HG03095 (cell line): ENCODE measurements around the gene SUCLG2.

Source experiments
- ATAC-seq: cut with Tn5 transposase; IDR thresholded peaks from one replicate; pipeline ENCODE4 v1.9.1; 2021; ENCODE audit warnings: moderate library complexity; ENCODE audit not compliant: unreplicated experiment

SUCLG2 gene

DNA sequence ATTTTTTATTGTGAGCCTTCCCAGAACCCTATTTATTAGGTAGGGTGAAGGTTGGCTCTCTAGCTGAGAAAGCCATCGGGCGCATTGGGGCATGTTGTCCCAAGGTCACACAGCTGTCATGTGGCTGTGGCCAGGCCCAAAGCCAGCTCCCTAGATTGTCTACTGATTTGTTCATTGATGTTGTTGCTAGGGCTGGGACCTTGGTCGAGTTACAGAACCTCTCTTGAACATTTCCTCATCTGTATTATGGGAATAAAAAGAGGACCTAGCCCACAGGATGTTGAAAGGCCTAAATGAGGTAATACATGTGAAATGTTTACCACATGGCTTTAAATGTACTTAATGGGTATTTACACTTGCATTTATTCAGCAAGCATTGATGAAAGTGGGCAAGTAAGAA lies 252.5 kb downstream of the SUCLG2 start:
- ATAC-seq: no peak

DNA sequence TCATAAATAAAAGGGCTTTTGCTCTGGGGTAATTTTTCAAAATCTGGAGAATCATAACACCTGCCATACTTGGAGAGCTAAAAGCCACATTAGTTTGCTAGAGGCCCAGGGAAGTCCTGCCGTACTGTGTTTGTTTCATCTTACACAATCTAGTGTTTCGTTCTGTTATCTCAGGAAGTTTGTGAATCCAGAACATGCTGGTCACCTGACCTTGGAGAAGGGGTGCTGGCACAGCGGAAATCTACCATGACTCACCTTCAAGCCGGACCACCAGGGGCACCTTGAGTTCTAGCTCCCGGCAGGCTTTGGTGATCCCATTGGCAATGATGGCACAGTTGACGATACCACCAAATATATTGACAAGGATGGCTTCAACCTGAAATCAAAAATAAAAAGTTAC lies 253.9 kb downstream of the SUCLG2 start:
- ATAC-seq: no peak

DNA sequence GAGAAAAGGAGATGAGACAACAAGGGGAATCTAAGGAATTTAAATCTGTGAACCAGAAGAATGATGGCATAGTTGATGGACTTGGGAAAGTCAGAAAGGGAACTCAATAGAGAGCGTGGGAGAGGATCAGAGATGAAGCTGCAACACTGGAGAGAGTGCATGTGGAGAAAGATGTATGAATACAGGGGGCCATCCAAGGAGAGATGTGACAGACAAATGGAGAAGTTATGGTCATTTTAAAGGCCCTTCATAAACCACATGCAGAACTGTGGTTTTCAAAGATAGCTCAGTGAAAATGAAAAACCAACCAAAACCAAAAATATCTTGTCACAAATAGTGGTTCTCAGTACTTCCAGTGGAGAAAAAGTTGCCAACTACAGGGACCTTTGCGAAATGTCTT lies 265.2 kb downstream of the SUCLG2 start:
- ATAC-seq: peak; percentile 85

DNA sequence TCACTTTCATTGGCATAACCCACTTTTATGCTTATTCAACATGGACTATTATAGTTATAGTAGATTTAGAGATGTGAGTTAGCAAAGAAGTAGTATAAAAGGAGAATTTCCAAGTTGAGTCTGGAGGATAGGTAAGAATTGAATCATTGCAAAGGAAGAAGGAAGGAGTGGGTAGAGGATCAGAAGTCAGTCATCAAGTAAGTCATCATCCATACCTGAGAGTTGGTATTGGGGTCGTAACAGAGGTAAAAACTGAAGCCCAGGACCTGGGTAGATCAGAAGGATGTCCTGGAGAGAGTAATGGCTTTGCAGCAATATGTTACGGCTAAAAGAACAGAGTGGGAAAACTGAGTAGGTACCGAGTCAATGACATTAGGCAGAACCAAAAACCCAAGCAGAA lies 265.7 kb downstream of the SUCLG2 start:
- ATAC-seq: no peak

DNA sequence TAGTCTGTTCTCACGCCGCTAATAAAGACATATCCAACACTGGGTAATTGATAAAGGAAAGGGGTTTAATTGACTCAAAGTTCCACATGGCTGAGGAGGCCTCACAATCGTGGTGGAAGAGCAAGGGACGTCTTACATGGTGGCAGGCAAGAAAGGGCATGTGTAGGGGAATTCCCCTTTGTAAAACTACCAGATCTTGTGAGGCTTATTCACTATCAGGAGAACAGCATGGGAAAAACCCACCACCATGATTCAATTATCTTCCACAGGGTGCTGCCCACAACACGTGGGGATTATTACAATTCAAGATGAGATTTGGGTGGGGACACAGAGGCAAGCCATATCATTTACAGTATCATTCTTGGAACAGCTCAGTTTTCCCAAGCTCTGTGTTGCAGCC lies 268.0 kb downstream of the SUCLG2 start:
- no peak for ATAC-seq

DNA sequence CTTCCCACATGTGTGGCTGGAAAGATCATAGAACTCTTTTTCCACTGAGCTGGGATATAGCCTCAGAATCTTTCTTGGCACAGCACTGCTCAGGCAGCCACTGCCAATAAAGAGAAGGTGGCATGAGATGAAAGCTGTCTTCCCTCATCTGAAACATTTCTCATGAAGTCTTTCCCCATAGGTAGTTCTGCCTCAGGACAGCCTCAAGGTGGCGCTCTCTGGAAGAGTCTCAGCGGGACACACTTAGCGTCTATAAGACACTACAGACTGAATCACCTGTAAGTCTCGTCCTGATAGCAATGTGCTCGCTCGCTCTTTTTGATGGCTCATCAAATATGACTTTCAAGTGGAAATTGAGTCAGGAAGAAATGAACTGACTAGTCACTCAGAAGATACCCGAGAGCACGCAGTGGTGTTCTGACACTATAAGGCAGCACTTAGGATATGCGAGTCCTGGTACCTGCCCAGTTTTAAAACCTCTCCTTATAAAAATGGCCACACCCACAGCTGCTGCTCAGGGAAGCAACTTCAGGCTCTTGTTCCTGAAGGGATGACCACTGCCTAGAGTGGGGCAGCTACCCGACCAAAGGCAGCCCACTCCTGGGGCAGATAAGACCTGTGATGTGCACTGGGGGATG lies 269.5 kb downstream of the SUCLG2 start:
- ATAC-seq: no peak

DNA sequence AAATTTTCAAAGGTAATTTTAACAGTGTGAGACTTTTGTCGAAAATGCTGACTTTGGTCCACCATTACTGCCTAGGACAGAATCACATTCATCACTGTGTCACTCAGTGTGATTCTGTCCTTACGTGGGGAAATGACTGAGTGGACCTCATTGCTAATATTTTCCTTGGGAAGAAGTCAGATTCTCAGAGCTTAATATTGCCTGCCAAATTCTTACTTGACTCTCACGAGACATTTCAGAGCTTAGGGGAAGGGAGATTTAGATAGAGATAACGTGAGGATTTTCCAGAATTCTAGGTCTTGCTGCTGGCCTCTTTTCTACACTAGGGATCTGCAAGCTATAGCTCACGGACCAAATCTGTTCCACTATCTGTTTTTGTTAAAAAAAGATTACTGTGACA lies 270.4 kb downstream of the SUCLG2 start:
- ATAC-seq: no peak

DNA sequence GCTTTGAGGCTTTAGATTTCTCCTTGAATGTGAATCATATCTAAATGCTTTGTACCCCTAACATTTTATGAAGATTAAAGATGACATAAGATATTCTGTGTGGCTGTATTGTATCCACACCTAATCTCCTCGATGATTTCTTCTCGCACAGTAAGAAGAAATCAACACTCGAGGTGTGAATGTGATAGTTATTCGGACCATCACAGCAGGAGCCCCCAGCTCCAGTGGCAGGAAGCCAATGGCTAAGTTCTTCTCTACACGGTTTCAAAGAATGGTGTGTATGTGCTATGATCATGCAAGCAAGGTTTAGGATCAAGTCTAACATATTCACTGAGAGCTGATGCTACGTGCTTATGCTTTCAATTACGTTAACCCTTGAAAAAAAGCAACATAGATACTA lies 271.0 kb downstream of the SUCLG2 start:
- no peak for ATAC-seq

DNA sequence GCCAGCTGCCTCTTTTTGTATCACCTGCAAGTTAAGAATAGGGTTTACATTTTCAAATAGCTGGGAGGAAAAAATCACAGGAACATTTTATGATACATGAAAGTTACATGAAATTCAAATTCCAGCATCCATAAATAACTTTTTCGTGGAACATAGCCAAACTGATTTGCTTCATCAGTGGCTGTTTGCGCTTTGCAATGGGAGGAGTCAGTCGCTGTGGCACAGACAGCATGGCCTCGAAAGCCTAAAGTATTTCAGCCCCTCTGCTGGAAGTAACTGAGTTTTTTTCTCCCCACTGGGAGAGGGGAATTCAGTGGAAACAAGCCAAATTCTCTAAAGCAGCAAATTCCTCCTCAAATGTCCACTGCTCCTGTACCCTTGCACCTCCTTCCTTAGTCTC lies 271.9 kb downstream of the SUCLG2 start:
- ATAC-seq: no peak

DNA sequence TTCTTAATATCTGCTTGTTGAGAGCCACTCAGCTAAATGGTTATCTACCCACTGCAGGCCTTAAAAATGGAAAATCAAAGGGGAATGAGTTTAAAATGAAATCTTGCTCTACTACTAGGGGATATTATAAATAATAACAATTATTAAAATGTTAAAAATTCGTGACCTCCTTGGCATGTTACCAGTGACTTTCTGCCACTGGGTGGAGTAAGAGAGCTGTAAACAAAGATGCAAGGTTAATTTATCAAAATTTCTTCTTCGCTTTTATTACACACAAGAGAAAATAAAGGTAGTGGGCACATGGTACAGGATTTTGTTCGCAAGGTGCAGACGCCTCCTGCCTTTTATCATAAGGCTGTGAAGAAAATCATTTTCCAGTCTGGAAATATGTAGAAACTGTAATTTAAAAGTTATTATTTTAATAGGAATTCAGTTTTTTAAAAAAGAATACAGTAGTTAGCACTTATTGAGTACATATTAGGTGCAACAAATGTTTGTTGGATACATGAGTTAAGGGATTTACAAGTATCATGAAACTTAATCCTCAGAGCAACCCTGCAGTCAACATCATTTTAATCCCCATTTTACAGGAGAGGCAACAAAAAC lies 272.6 kb downstream of the SUCLG2 start:
- ATAC-seq: no peak

DNA sequence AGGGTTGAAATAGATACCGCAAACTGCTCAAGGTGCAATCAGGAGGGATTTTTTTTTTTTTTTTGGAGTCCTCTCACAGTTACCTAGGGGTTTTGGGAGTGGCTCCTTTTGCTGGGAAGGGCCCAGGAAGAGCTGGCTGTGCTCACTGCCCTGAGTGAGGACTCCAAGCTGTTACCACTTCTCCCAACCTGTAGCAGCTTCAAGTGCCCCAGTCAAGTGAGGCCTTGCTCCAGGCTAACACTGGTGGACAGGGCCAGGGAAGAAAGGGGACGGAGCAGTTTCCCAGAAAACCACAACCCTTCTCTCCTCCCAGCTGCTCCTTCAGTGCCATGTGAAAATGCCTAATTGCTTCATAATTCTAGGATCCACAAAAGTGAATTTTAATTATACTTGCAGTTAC lies 274.3 kb downstream of the SUCLG2 start:
- ATAC-seq: no peak

DNA sequence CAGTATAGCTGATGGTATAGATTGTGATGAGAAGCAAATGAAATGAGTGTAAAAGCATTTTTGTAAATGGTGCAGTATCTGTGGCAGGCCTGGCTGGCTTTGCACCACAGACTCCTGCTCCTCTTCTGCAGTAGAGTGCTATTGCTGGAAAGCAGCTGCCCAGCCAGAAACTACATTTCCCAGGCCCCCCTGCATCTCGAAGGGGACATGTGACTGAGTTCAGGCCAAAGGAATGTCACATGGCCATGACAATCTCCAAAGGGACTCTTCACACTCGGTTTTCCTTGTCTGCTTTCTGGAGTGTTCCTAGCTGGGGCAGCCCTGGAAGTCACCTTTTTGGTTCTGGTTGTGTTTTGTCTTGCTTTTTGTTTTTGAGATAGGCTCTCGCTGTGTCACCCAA lies 277.1 kb downstream of the SUCLG2 start:
- ATAC-seq: no peak

DNA sequence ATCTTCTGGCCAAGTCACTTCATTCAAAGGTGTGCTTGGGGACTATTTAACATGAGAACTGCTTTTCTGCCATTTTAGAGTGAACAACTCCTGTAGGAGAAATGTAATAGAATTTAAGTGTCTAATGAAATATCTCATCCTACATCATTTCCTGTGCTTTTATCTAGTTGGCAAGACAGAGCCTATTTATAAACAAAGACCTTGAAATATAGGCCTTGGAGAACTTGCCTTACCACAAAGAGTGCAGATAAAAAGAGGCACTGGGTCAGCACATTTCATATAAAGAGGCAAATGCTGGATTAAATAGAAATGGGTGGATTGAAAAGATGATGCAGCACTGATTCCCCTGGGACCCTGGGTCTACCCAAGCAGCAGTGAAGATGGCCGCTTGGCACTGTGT lies 278.0 kb downstream of the SUCLG2 start:
- no peak for ATAC-seq

DNA sequence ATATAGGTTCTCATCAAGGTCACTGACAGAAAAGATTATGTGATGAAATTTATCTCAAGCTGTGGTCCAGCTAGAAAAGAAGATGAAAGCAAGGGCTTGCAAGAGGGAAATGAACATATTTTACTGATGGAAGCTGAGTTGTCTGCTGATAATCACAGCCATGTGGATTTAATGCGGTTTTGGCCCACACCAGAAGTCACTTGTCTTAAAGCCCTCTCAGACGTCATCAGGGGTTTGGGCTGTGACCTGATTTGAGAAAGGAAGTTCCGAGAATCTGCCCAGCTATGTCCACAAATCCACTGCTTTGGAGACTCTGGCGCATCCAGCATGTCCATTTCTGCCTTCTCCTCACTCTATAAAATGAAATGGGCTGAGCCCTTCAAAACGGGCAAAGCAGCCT lies 278.4 kb downstream of the SUCLG2 start:
- no peak for ATAC-seq

DNA sequence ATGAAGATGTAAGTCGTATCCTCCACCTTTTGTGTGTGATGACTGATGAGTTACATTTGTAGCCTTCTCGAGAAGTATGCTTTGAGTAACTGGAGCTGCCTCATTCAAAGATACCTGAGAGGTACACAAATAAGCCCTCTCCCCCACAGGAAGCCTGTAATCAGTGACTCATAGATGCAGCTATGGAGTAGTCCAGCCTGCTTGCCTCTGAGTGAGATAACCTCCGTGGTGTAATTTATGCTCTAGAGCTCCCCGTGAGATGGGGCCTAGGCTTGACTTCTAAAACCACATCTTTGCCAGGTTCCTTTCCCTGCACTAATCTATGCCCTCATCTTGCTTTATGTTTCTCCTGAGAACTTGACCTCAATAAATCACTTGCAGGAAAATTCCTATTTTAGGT lies 291.7 kb downstream of the SUCLG2 start:
- no peak for ATAC-seq

DNA sequence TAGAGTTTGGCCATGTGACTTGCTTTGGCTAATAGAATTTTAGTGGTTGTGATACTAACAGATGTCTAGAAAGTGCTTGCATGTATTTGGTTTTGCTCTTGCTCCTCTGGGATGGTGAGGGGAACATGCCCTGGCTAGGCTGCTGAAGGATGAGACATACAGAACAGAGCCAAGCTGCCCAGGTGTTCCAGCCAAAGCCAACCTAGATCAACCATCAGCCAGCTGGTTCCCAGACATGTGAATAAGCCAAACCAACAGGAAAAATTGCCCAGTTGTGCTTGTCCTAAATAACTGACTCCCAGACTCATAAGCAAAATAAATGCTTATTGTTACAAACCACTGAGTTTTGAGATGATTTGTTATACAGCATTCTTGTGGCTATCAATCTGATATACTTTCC lies 292.6 kb downstream of the SUCLG2 start:
- no peak for ATAC-seq

DNA sequence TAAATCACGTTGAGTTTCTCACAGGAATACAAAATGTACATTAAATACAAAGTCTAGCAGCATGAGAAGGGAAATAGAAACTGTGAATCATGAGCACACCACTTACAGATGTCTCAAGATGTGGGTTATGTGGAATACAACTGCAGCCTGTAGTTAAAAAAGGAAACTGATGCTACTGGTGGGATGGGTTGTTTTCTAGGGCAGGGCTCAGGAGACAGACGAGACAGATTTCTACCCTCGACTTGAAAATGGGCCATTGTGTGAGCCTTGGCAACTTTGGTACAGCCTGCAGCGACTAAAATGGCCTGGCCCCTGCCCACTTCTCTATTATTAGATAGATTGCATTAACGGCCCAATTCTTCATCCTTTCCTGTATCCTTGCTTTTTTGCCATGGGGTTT lies 293.1 kb downstream of the SUCLG2 start:
- ATAC-seq: no peak

DNA sequence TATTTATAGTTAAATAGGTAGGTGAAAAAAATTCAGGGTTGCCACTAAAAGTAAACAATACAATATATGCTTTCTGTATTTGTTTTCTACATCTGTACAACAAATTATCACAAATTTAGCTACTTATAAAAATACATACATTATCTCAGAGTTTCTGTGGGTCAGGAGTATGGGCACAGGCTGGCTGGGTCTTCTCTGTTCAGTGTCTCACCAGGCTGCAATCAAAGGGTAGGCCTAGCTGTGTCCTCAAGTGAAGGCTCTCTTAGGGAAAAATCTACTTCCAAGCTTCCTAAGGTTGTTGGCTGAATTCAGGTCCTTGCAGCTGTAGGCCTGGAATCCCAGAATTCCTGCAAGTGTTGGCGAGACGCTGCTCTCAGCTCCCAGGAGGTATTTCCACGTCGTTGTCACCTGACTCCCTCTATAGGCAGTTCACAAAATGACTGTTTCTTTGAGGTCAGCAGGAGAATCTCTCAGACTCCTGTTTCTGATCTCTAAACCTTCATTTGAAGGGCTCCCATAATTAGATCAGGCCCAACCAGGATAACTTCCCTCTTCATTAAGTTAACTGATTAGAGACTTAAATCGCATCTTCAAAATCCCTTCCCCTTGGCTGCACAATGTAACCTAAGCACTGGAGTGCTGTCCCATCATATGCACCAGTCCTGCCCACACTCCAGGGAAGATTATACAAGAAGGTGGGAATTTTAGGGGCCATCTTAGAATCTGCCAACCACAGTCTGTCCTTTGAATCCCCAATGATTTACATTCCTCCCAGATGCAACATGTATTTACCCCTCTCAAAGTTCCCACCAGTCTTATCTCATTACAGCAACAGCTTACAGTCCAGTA lies 296.6 kb downstream of the SUCLG2 start:
- ATAC-seq: peak; percentile 60

DNA sequence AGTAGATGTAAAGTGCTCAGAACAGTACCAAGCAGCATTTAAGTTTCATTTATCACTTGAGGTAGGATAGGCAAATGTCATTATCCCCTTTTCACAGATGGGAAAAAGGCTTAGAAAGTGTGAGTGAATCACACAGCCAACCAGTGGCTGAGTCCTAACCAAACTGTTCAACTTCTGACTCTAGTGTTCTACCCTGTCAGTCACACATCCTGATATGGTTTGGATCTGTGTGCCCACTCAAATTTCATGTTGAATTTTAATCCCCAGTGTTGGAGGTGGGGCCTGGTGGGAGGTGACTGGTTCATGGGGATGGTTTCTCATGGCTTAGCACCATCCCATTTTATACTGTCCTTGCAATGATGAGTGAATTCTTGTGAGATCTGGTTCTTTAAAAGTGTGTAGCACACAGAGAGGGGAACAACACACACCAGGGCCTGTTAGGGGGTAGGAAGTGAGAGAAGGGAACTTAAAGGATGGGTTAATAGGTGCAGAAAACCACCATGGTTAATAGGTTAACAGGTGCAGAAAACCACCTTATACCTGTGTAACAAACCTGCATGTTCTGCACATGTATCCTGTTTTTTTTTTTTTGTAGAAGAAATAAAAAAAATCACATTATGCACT lies 304.7 kb downstream of the SUCLG2 start:
- ATAC-seq: peak; percentile 92

DNA sequence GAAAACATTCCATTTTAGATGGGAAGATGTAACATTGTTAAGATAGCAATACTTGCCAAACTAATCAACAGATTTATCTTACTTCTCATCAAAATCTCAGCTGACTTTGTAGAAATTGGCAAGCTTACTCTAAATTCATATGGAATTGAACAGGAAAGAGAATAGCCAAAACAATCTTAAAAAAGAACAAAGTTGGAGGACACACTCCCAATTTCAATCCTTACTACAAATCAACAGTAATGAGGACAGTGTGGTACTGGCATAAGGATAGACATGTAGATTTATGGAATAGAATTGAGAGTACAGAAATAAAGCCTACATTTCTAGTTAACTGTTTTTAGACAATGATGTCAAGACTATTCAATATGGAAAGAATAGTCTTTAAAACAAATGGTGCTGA lies 308.3 kb downstream of the SUCLG2 start:
- no peak for ATAC-seq

DNA sequence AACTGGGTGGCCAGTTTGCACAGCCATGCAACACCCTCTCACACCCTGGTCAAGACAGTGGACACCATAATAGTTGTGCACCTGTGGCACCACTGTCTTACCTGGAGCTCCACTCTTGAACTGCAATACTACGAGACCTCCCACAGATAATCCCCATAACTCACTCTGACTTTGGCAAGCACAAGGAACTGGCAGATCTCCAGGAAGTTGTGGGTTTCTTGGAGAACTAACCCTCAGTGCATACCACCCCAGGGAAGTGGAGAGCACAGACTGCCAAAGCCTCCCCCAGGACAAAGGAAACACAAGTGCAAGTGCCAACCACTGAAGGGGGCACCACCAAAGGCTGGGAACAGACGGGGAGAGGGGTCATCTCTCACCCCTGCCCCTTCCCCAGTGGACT lies 318.6 kb downstream of the SUCLG2 start:
- no peak for ATAC-seq

DNA sequence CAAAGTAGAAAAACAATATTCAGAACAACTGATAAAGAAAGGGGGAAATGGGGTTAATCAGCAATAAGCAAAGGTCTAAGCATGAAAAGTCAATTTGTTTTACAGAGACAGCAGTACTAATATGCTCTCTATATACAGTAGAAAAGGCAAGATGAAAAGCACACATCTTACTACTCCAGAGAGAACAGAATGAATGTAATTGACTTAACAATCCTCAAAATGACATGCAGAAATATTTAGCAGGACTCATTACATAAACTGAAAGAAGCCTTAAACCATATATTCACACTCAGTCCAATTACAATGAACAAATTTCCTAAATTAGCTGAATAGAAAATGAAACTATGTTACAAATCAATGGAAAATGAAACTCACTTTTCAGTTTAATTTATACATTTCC lies 319.8 kb downstream of the SUCLG2 start:
- ATAC-seq: no peak
